Progenitor cell of endocrine pancreas (in vitro differentiated cells): ENCODE data around the gene APPL2. TPM values are rescaled to one million over a fixed set of nuclear protein-coding genes. Genes with fewer than 3 reads are reported as not detected.

Source experiments
- DNase-seq: peaks from one replicate; pipeline ENCODE4 v3.0.0; 2021; ENCODE audit warnings: low spot score; ENCODE audit not compliant: unreplicated experiment
- H3K27ac Mint-ChIP-seq: 2 replicates; pipeline ENCODE4 v1.8.0; 2021; ENCODE audit warnings: mild to moderate bottlenecking, moderate library complexity, mixed read lengths
- H3K27me3 Mint-ChIP-seq: 2 replicates; pipeline ENCODE4 v1.8.0; 2021; ENCODE audit warnings: mixed read lengths
- H3K36me3 Mint-ChIP-seq: 2 replicates; pipeline ENCODE4 v1.8.0; 2022; ENCODE audit warnings: mixed read lengths; ENCODE audit not compliant: insufficient read depth
- H3K4me1 Mint-ChIP-seq: 2 replicates; pipeline ENCODE4 v1.8.0; 2021; ENCODE audit warnings: low read depth, mixed read lengths
- H3K4me3 Mint-ChIP-seq: 2 replicates; pipeline ENCODE4 v1.8.0; 2021; ENCODE audit warnings: low read depth, mild to moderate bottlenecking, moderate library complexity, mixed read lengths
- H3K9me3 Mint-ChIP-seq: 2 replicates; pipeline ENCODE4 v1.8.0; 2021; ENCODE audit warnings: low read depth, mixed read lengths
- CTCF ChIP-seq: fragments of 200-600 bp; sonication (generic); IDR thresholded peaks from one replicate; pipeline ENCODE4 v1.5.0; 2021; ENCODE audit warnings: antibody characterized with exemption, mild to moderate bottlenecking; ENCODE audit not compliant: unreplicated experiment
- total RNA-seq: library from RNA; stranded (reverse); gene quantifications from 2 replicates; pipeline ENCODE4 v1.2.1, GENCODE V29; 2021

The APPL2 gene
- total RNA-seq, 1 donor from 2014 or later, result 159 TPM

- Mint-ChIP-seq H3K4me3 (no peak overlapping the region), H3K9me3 (no peaks in the 10 kb centered on the region), H3K27me3 (no peaks in the 10 kb centered on the region), H3K27ac (no peak overlapping the region), H3K4me1 (peaks cover 55% of the 10 kb centered on the region), H3K36me3 (peaks cover 43% of the 10 kb centered on the region)
- DNase-seq, result no peak
- no peak for TF ChIP-seq CTCF
These were observed 16.5 kb downstream of the APPL2 start for GRCh38 chr12:105219261-105220028.

- no peak for TF ChIP-seq CTCF
- peaks cover 55% of the 10 kb centered on the region for H3K4me1 Mint-ChIP-seq
- H3K36me3 Mint-ChIP-seq, result peaks cover 47% of the 10 kb centered on the region
- no peak for DNase-seq
- no peaks in the 10 kb centered on the region for H3K9me3 Mint-ChIP-seq
- H3K27me3 Mint-ChIP-seq, result no peaks in the 10 kb centered on the region
- peak overlapping the region; percentile 30 for H3K27ac Mint-ChIP-seq
- H3K4me3 Mint-ChIP-seq, result no peak overlapping the region
These were observed 17.5 kb downstream of the APPL2 start for GRCh38 chr12:105218434-105218833.

- H3K9me3 Mint-ChIP-seq, result no peaks in the 10 kb centered on the region
- H3K27me3 Mint-ChIP-seq, result no peaks in the 10 kb centered on the region
- H3K4me1 Mint-ChIP-seq, result peaks cover 22% of the 10 kb centered on the region
- no peak for TF ChIP-seq CTCF
- no peak for DNase-seq
- no peak overlapping the region for H3K4me3 Mint-ChIP-seq
- H3K36me3 Mint-ChIP-seq, result peaks cover 45% of the 10 kb centered on the region
- H3K27ac Mint-ChIP-seq, result peak overlapping the region; percentile 86
These were observed 21.2 kb downstream of the APPL2 start for GRCh38 chr12:105214670-105215375.

- no peak overlapping the region for H3K4me3 Mint-ChIP-seq
These were observed 21.8 kb downstream of the APPL2 start for GRCh38 chr12:105214148-105214547.

More at GRCh38 chr12:105214148-105214547, 21.8 kb downstream of the APPL2 start:
- Mint-ChIP-seq H3K4me1 (peaks cover 16% of the 10 kb centered on the region), H3K27ac (peak overlapping the region; percentile 54), H3K27me3 (no peaks in the 10 kb centered on the region), H3K9me3 (no peaks in the 10 kb centered on the region), H3K36me3 (peaks cover 43% of the 10 kb centered on the region)
- DNase-seq, result no peak
- no peak for TF ChIP-seq CTCF
